ENCODE results near the gene ANKS1A. TPM values are rescaled to one million over a fixed set of nuclear protein-coding genes. Genes with fewer than 3 reads are reported as not detected.

Gene ANKS1A
- total RNA-seq, 2 donors from 2014 or later: 34.9 to 36.4 TPM

DNA sequence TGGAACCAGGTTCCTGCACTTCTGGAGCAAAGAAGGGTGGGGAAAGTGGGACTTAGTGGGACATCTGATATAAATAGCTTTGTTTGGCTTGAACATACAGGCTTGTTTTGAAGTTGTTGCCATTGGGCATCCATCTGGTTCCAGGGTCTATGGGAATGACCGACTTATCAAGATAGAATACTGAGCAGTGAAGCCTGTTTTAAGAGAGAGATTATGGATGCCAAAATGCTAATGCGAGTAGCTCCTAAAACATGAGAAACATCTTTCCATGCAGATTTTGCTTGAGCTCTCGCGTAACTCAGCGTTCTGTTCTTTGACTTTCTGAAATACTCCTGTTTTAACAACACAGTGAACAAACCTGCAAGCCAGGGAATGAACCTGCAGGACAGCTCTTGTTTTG is 98.5 kb downstream of the ANKS1A start:
- Mint-ChIP-seq H3K4me3 (no peak overlapping the region), H3K9me3 (no peaks in the 10 kb centered on the region), H3K27me3 (ENCODE audit: insufficient read depth) (no peaks in the 10 kb centered on the region), H3K36me3 (ENCODE audit: low read depth) (peaks cover 38% of the 10 kb centered on the region), H3K27ac (peak overlapping the region; percentile 72), H3K4me1 (peaks cover 23% of the 10 kb centered on the region)
- Histone ChIP-seq H3K4me3 (ENCODE audit: low read length) (no peak overlapping the region), H3K9ac (ENCODE audit: extremely low read depth, low read length, poor library complexity, severe bottlenecking) (no peak overlapping the region), H3K4me1 (ENCODE audit: control insufficient read depth, insufficient read depth, low read length) (peaks cover under 1% of the 10 kb centered on the region), H3K27me3 (ENCODE audit: control insufficient read depth, insufficient read depth, low read length, poor library complexity, severe bottlenecking) (no peaks in the 10 kb centered on the region), H3K36me3 (ENCODE audit: control insufficient read depth, insufficient read depth, low read length) (peaks cover 79% of the 10 kb centered on the region), H3K9me3 (ENCODE audit: control insufficient read depth, low read length) (no peaks in the 10 kb centered on the region), H3K27ac (ENCODE audit: low read depth, low read length) (no peak overlapping the region)
- 95% methylated on average over 5 of the region's 5 CpGs for WGBS, 2 experiments (ENCODE audit: insufficient coverage in 1 of 2, insufficient read length in 1 of 2)
- DNase-seq: no peak
- TF ChIP-seq, protein P1, sequence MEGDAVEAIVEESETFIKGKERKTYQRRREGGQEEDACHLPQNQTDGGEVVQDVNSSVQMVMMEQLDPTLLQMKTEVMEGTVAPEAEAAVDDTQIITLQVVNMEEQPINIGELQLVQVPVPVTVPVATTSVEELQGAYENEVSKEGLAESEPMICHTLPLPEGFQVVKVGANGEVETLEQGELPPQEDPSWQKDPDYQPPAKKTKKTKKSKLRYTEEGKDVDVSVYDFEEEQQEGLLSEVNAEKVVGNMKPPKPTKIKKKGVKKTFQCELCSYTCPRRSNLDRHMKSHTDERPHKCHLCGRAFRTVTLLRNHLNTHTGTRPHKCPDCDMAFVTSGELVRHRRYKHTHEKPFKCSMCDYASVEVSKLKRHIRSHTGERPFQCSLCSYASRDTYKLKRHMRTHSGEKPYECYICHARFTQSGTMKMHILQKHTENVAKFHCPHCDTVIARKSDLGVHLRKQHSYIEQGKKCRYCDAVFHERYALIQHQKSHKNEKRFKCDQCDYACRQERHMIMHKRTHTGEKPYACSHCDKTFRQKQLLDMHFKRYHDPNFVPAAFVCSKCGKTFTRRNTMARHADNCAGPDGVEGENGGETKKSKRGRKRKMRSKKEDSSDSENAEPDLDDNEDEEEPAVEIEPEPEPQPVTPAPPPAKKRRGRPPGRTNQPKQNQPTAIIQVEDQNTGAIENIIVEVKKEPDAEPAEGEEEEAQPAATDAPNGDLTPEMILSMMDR (conservative IDR thresholded peaks at IDR 0.05): no peak

DNA sequence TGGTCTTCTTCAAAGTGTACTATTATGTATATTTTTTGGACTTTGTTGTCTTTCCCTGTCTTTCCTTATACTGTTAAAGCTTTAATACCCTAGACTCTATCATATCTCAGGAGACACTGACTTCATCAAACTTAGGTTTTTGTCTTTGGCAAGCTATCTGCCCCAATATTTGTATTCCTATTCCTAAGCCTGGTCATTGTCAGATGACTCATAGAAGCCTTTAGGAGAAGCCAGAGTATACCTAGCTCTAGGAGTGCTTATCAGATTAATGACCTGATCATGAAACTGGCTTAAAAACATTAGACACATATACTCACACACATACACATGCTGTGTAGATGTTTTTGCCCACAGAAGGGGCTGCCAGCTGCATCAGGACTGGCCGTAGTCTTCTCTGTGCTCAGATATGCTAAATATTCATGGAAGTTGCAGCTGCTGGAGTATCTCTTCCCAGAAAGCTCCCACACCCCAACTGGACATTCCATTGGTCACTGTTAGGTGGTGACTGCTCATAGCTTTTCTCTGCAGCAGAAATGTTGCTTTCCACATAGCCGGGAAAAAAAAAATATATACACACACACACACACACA is 102.0 kb downstream of the ANKS1A start:
- WGBS, 2 experiments (ENCODE audit: insufficient coverage in 1 of 2, insufficient read length in 1 of 2): 86 to 90% methylated on average over 1 to 2 of the region's 2 CpGs
- no peaks in the 10 kb centered on the region for H3K27me3 Mint-ChIP-seq (ENCODE audit: insufficient read depth)
- no peak overlapping the region for H3K4me3 Mint-ChIP-seq
- H3K9me3 Mint-ChIP-seq: no peaks in the 10 kb centered on the region
- H3K27ac Mint-ChIP-seq: no peak overlapping the region
- H3K27ac ChIP-seq (ENCODE audit: low read depth, low read length): no peak overlapping the region
- no peak overlapping the region for H3K4me3 ChIP-seq (ENCODE audit: low read length)
- H3K36me3 ChIP-seq (ENCODE audit: control insufficient read depth, insufficient read depth, low read length): peaks cover 77% of the 10 kb centered on the region
- peaks cover 44% of the 10 kb centered on the region for H3K36me3 Mint-ChIP-seq (ENCODE audit: low read depth)
- H3K9ac ChIP-seq (ENCODE audit: extremely low read depth, low read length, poor library complexity, severe bottlenecking): no peak overlapping the region
- peaks cover 36% of the 10 kb centered on the region for H3K4me1 Mint-ChIP-seq
- H3K27me3 ChIP-seq (ENCODE audit: control insufficient read depth, insufficient read depth, low read length, poor library complexity, severe bottlenecking): no peaks in the 10 kb centered on the region
- H3K4me1 ChIP-seq (ENCODE audit: control insufficient read depth, insufficient read depth, low read length): peaks cover 6% of the 10 kb centered on the region
- TF ChIP-seq, protein P1 (conservative IDR thresholded peaks at IDR 0.05): no peak
- no peaks in the 10 kb centered on the region for H3K9me3 ChIP-seq (ENCODE audit: control insufficient read depth, low read length)
- no peak for DNase-seq

DNA sequence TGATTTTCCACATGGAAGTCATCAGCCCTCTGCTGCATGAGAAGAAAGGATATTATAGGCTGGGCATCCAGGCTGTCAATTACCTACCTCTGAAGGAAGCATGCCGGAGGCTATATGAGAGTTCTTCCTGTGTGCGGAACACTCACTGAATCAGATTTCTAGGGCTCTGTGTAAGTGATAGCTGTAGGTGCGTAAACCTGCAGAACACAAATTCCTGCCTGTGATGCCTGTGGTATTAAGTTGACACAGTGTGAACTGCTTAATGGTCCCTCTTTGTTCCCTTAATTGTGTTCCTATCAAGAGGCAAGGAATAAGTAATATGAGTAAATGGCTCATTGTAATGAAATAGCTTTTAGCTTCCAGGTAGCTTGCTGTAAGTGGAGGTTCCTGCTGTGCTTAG is 103.3 kb downstream of the ANKS1A start:
- Mint-ChIP-seq H3K27me3 (ENCODE audit: insufficient read depth) (no peaks in the 10 kb centered on the region), H3K9me3 (peaks cover 8% of the 10 kb centered on the region), H3K4me1 (peaks cover 30% of the 10 kb centered on the region), H3K36me3 (ENCODE audit: low read depth) (peaks cover 56% of the 10 kb centered on the region), H3K4me3 (no peak overlapping the region), H3K27ac (peak overlapping the region; percentile 28)
- TF ChIP-seq, protein P1 (conservative IDR thresholded peaks at IDR 0.05): no peak
- WGBS, 2 experiments (ENCODE audit: insufficient coverage in 1 of 2, insufficient read length in 1 of 2): 84 to 93% methylated on average over 3 of the region's 3 CpGs
- Histone ChIP-seq H3K27ac (ENCODE audit: low read depth, low read length) (no peak overlapping the region), H3K9ac (ENCODE audit: extremely low read depth, low read length, poor library complexity, severe bottlenecking) (no peak overlapping the region), H3K9me3 (ENCODE audit: control insufficient read depth, low read length) (peaks cover 8% of the 10 kb centered on the region), H3K27me3 (ENCODE audit: control insufficient read depth, insufficient read depth, low read length, poor library complexity, severe bottlenecking) (no peaks in the 10 kb centered on the region), H3K4me1 (ENCODE audit: control insufficient read depth, insufficient read depth, low read length) (peaks cover 6% of the 10 kb centered on the region), H3K4me3 (ENCODE audit: low read length) (no peak overlapping the region), H3K36me3 (ENCODE audit: control insufficient read depth, insufficient read depth, low read length) (peaks cover 79% of the 10 kb centered on the region)
- DNase-seq: peak; percentile 49

Data from endodermal cell (in vitro differentiated cells).